B cell (primary cell): ENCODE results near the gene CDH18. TPM values are rescaled to one million over a fixed set of nuclear protein-coding genes. Genes with fewer than 3 reads are reported as not detected.

Experiments
- ATAC-seq: fragments of 200-7000 bp; cut with Tn5 transposase; one replicate; pipeline ENCODE4 v1.10.0; 2021; ENCODE audit warnings: low read depth, mild to moderate bottlenecking, moderate number of reproducible peaks, moderate library complexity
- CTCF ChIA-PET: fragments of 350-600 bp; sonication (Branson Sonifier 250); formaldehyde crosslinking; loops from one replicate; lab custom pipeline; 2021; ENCODE audit warnings: antibody characterized with exemption, inconsistent platforms; lab: Charles Lee
- POLR2A ChIA-PET: fragments of 350-600 bp; sonication (Branson Sonifier 250); formaldehyde crosslinking; loops from one replicate; lab custom pipeline; 2021; ENCODE audit warnings: antibody characterized with exemption; lab: Charles Lee
- DNase-seq: peaks from one replicate; pipeline ENCODE4 v3.0.0; 2013
- H2AFZ ChIP-seq: 2 replicates; pipeline ENCODE4 v1.6.1; 2012; ENCODE audit warnings: mild to moderate bottlenecking, low read depth, low read length; ENCODE audit not compliant: insufficient read depth, poor library complexity, severe bottlenecking
- H3K27ac ChIP-seq, 2 donors: 1 replicate in 1 of 2; 2 replicates in 1 of 2; pipeline ENCODE4 v1.5.1; 2012 to 2013; ENCODE audit warnings: low read length in 2 of 2, mild to moderate bottlenecking in 2 of 2, moderate library complexity in 1 of 2
- H3K27me3 ChIP-seq, 4 experiments: fragments of 200-600 bp in 1 of 4; sonication (generic) in 1 of 4; replicated peaks in 1 of 4; 1 replicate in 2 of 4; 2 replicates in 2 of 4; pipeline versions ENCODE4 v1.6.1 to v1.7.0; 2013 to 2016; ENCODE audit warnings: low read length in 3 of 4, mild to moderate bottlenecking in 2 of 4, mixed read lengths in 1 of 4, moderate library complexity in 1 of 4; ENCODE audit not compliant: insufficient read depth in 4 of 4, control insufficient read depth in 3 of 4; ENCODE audit errors: control extremely low read depth in 1 of 4
- H3K36me3 ChIP-seq, 2 experiments: replicated peaks in 1 of 2; 1 replicate in 1 of 2; 2 replicates in 1 of 2; pipeline versions ENCODE4 v1.6.1 to v1.7.1; 2013; ENCODE audit warnings: low read length in 1 of 2; ENCODE audit not compliant: insufficient read depth in 2 of 2, control insufficient read depth in 1 of 2; ENCODE audit errors: control extremely low read depth in 1 of 2, extremely low read depth in 1 of 2
- H3K4me1 ChIP-seq, 2 donors: fragments of 200-600 bp in 1 of 2; sonication (generic) in 1 of 2; 1 replicate in 1 of 2; 2 replicates in 1 of 2; pipeline versions ENCODE4 v1.5.1 to v1.6.1; 2013 to 2017; ENCODE audit warnings: low read length in 2 of 2; ENCODE audit not compliant: control insufficient read depth in 2 of 2, insufficient read depth in 2 of 2
- H3K4me2 ChIP-seq: replicated peaks from 2 replicates; pipeline ENCODE3; 2012; ENCODE audit warnings: mild to moderate bottlenecking, low read depth, low read length; ENCODE audit not compliant: poor library complexity, severe bottlenecking
- H3K4me3 ChIP-seq, 5 experiments: fragments of 200-600 bp in 1 of 5; sonication (generic) in 1 of 5; 1 replicate in 3 of 5; 2 replicates in 2 of 5; pipeline versions ENCODE4 v1.5.1 to v1.7.0; 2011 to 2016; ENCODE audit warnings: low read length in 4 of 5, mild to moderate bottlenecking in 4 of 5, low read depth in 2 of 5, control low read depth in 1 of 5, moderate library complexity in 1 of 5; ENCODE audit not compliant: insufficient read depth in 1 of 5; ENCODE audit errors: control extremely low read depth in 1 of 5, extremely low read depth in 1 of 5
- H3K79me2 ChIP-seq: fragments of 200-600 bp; sonication (generic); one replicate; pipeline ENCODE4 v1.6.0; 2016; ENCODE audit warnings: low read length; ENCODE audit not compliant: control insufficient read depth, insufficient read depth
- H3K9ac ChIP-seq: fragments of 200-600 bp; sonication (generic); 2 replicates; pipeline ENCODE4 v1.6.1; 2017; ENCODE audit warnings: mild to moderate bottlenecking, low read length, moderate library complexity
- H3K9me3 ChIP-seq, 3 donors: one replicate each; pipeline versions ENCODE4 v1.6.1 to v1.7.1; 2013; ENCODE audit warnings: low read length in 2 of 3; ENCODE audit not compliant: control insufficient read depth in 2 of 3, insufficient read depth in 1 of 3; ENCODE audit errors: control extremely low read depth in 1 of 3
- H4K20me1 ChIP-seq: 2 replicates; pipeline ENCODE4 v1.6.0; 2012; ENCODE audit warnings: mild to moderate bottlenecking, low read length; ENCODE audit not compliant: insufficient read depth, control insufficient read depth, poor library complexity, severe bottlenecking
- H3K27ac Mint-ChIP-seq: one replicate; pipeline ENCODE4 v1.8.0; 2021; ENCODE audit warnings: mixed read lengths
- H3K27me3 Mint-ChIP-seq: one replicate; pipeline ENCODE4 v1.8.0; 2021; ENCODE audit warnings: mixed read lengths
- H3K4me1 Mint-ChIP-seq: one replicate; pipeline ENCODE4 v1.8.0; 2021; ENCODE audit warnings: mixed read lengths
- H3K4me3 Mint-ChIP-seq: one replicate; pipeline ENCODE4 v1.8.0; 2021; ENCODE audit warnings: mixed read lengths
- H3K9me3 Mint-ChIP-seq: one replicate; pipeline ENCODE4 v1.8.0; 2022; ENCODE audit warnings: mixed read lengths; ENCODE audit not compliant: insufficient read depth
- CTCF ChIP-seq: fragments of 200-600 bp; IDR thresholded peaks from one replicate; pipeline ENCODE4 v1.8.0; 2022; ENCODE audit warnings: antibody characterized with exemption, mild to moderate bottlenecking
- EZH2 ChIP-seq: IDR thresholded peaks from 2 replicates; pipeline ENCODE4 v1.6.1; 2012; ENCODE audit warnings: borderline replicate concordance, low read depth, mild to moderate bottlenecking, moderate library complexity, low read length; ENCODE audit not compliant: insufficient read depth, poor library complexity, severe bottlenecking
- WGBS: methylation state at CpG from one replicate; pipeline ENCODE4 v1.1.5; 2013; ENCODE audit warnings: missing lambda C conversion rate; ENCODE audit not compliant: insufficient coverage; 5-methylcytosine and 5-hydroxymethylcytosine counted together
- intact Hi-C: fragments of 100-400 bp; cut with micrococcal nuclease; formaldehyde crosslinking; loops from one replicate; pipeline ENCODE4 v1.10.0; 2022
- polyA minus RNA-seq: library from RNA; depleted of rRNA, polyadenylated mRNA; stranded (reverse); fragments of >200 nt; gene quantifications from 2 replicates; pipeline ENCODE4 v1.2.3, GENCODE V29; 2012
- polyA plus RNA-seq: library from polyadenylated mRNA; depleted of rRNA; stranded (reverse); fragments of >200 nt; gene quantifications from 2 replicates; pipeline ENCODE4 v1.2.3, GENCODE V29; 2012
- total RNA-seq, 2 donors: library from RNA; stranded (reverse); fragments of 120-200 nt in 1 of 2; gene quantifications; 1 replicate in 1 of 2; 2 replicates in 1 of 2; pipeline versions ENCODE4 v1.2.3 to v1.2.4, GENCODE V29; 2013 to 2022

The CDH18 gene
- total RNA-seq (not detected in 2 replicates), polyA plus RNA-seq (not detected in 2 replicates), polyA minus RNA-seq (not detected in 2 replicates)
- total RNA-seq (2013): 0.19 TPM

GRCh38 chr5:19987612-19988361 is at the start of gene CDH18:
TSS of gene CDH18 (minus strand) at chr5:19988200. CDS start at chr5:19838986, 149,214 bp downstream.
- H3K4me3 Mint-ChIP-seq: no peak within 1 kb of the TSS
- no peak within 1 kb of the TSS for H3K27ac Mint-ChIP-seq

More at GRCh38 chr5:19987612-19988361, at the start of gene CDH18:
- DNase-seq (no peak), ATAC-seq (no peak)
- Mint-ChIP-seq H3K4me1 (no peaks in the 10 kb centered on the region), H3K9me3 (no peaks in the 10 kb centered on the region), H3K27me3 (no peaks in the 10 kb centered on the region)
- no peaks in the 10 kb centered on the region for H3K36me3 ChIP-seq
- POLR2A ChIA-PET: no interaction called here
- H3K4me1 ChIP-seq: no peaks in the 10 kb centered on the region
- no peak within 1 kb of the TSS for H3K4me3 ChIP-seq
- peaks cover 0 to 7% (median 2%) of the 10 kb centered on the region in 3 donors for H3K9me3 ChIP-seq
- H3K27me3 ChIP-seq: no peaks in the 10 kb centered on the region
- H3K79me2 ChIP-seq: no peaks in the 10 kb centered on the region
- no peak within 1 kb of the TSS for H3K4me2 ChIP-seq
- CTCF ChIA-PET: no interaction called here
- 15% methylated on average over 24 of the region's 26 CpGs for WGBS
- intact Hi-C loops: no loop called here
- TF ChIP-seq CTCF (no peak), EZH2 (no peak)
- no peak within 1 kb of the TSS for H3K9ac ChIP-seq
- H3K27ac ChIP-seq: no peak within 1 kb of the TSS
- no peak within 1 kb of the TSS for H2AFZ ChIP-seq
- H4K20me1 ChIP-seq: no peaks in the 10 kb centered on the region
